ENCODE results near the gene RBMS3. TPM values are rescaled to one million over a fixed set of nuclear protein-coding genes. Genes with fewer than 3 reads are reported as not detected.

Gene RBMS3
- total RNA-seq, 1 experiment from 2014 or later, result 0.42 TPM

DNA sequence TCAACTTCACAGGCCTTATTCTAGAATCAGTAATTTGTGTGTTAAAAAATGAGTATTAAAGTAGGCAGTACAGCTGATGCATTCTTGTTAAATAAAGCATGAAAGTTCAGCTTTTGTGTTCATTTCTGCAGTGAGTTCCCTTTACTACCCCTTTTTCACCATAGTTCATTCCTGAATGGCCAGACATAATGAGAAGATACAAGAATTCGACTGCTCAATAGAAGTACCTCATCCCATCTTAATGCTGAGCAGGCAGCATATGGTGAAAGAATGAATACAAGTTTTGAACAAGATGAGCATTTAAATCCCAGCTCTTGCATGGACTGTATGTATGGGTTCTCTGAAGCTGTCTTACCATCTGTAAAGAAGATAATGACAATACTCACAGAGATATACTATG lies 677.9 kb downstream of the RBMS3 start:
- Histone ChIP-seq H3K27me3 (ENCODE audit: insufficient read depth, low read length) (peaks cover 18% of the 10 kb centered on the region), H3K9me2 (ENCODE audit: insufficient read depth) (no peaks in the 10 kb centered on the region), H3K36me3 (ENCODE audit: control insufficient read depth in 1 of 2, insufficient read depth in 2 of 2, low read length in 2 of 2) (no peaks in the 10 kb centered on the region), H3K4me2 (ENCODE audit: low read length) (no peak overlapping the region), H3K9me3 (ENCODE audit: control insufficient read depth in 1 of 2, insufficient read depth in 1 of 2, low read depth in 1 of 2, low read length in 2 of 2) (no peaks in the 10 kb centered on the region), H3K9ac (ENCODE audit: low read length) (no peak overlapping the region), H2AFZ (ENCODE audit: low read depth, low read length, poor library complexity, severe bottlenecking) (no peak overlapping the region), H3K79me2 (ENCODE audit: insufficient read depth, low read length) (no peaks in the 10 kb centered on the region), H4K20me1 (ENCODE audit: insufficient read depth) (no peaks in the 10 kb centered on the region), H3K27ac (ENCODE audit: low read depth, low read length) (no peak overlapping the region), H3K4me3 (replicated peaks in 1 of 2; ENCODE audit: low read depth in 1 of 2, low read length in 2 of 2) (no peak overlapping the region), H3K4me1 (ENCODE audit: control insufficient read depth in 1 of 2, insufficient read depth in 2 of 2, low read length in 2 of 2) (no peaks in the 10 kb centered on the region)
- no peak for ATAC-seq
- TF ChIP-seq CBX3 (IDR thresholded peaks at IDR 0.05; ENCODE audit: low read depth), result no peak
- TF ChIP-seq, protein P1, sequence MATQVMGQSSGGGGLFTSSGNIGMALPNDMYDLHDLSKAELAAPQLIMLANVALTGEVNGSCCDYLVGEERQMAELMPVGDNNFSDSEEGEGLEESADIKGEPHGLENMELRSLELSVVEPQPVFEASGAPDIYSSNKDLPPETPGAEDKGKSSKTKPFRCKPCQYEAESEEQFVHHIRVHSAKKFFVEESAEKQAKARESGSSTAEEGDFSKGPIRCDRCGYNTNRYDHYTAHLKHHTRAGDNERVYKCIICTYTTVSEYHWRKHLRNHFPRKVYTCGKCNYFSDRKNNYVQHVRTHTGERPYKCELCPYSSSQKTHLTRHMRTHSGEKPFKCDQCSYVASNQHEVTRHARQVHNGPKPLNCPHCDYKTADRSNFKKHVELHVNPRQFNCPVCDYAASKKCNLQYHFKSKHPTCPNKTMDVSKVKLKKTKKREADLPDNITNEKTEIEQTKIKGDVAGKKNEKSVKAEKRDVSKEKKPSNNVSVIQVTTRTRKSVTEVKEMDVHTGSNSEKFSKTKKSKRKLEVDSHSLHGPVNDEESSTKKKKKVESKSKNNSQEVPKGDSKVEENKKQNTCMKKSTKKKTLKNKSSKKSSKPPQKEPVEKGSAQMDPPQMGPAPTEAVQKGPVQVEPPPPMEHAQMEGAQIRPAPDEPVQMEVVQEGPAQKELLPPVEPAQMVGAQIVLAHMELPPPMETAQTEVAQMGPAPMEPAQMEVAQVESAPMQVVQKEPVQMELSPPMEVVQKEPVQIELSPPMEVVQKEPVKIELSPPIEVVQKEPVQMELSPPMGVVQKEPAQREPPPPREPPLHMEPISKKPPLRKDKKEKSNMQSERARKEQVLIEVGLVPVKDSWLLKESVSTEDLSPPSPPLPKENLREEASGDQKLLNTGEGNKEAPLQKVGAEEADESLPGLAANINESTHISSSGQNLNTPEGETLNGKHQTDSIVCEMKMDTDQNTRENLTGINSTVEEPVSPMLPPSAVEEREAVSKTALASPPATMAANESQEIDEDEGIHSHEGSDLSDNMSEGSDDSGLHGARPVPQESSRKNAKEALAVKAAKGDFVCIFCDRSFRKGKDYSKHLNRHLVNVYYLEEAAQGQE (IDR thresholded peaks at IDR 0.05; ENCODE audit: low read depth), result no peak
- no peak for TF ChIP-seq CEBPB (IDR thresholded peaks at IDR 0.05; ENCODE audit: low read depth)
- TF ChIP-seq, protein P2, sequence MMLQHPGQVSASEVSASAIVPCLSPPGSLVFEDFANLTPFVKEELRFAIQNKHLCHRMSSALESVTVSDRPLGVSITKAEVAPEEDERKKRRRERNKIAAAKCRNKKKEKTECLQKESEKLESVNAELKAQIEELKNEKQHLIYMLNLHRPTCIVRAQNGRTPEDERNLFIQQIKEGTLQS (IDR thresholded peaks at IDR 0.05), result no peak
- no peak for TF ChIP-seq TCF7L2 (IDR thresholded peaks at IDR 0.05; ENCODE audit: borderline replicate concordance, extremely low read depth, insufficient read depth, insufficient read length)
- no peak for TF ChIP-seq ELF1 (IDR thresholded peaks at IDR 0.05; ENCODE audit: borderline replicate concordance, low read depth)
- no peak for TF ChIP-seq JUND (IDR thresholded peaks at IDR 0.05)
- no peak for TF ChIP-seq POLR2AphosphoS5 (IDR thresholded peaks at IDR 0.05; ENCODE audit: low read depth, low read length)
- no peak for TF ChIP-seq SRF (IDR thresholded peaks at IDR 0.05; ENCODE audit: low read depth)
- no peak for TF ChIP-seq EZH2phosphoT487 (IDR thresholded peaks at IDR 0.05; ENCODE audit: borderline replicate concordance)
- TF ChIP-seq, protein P3, sequence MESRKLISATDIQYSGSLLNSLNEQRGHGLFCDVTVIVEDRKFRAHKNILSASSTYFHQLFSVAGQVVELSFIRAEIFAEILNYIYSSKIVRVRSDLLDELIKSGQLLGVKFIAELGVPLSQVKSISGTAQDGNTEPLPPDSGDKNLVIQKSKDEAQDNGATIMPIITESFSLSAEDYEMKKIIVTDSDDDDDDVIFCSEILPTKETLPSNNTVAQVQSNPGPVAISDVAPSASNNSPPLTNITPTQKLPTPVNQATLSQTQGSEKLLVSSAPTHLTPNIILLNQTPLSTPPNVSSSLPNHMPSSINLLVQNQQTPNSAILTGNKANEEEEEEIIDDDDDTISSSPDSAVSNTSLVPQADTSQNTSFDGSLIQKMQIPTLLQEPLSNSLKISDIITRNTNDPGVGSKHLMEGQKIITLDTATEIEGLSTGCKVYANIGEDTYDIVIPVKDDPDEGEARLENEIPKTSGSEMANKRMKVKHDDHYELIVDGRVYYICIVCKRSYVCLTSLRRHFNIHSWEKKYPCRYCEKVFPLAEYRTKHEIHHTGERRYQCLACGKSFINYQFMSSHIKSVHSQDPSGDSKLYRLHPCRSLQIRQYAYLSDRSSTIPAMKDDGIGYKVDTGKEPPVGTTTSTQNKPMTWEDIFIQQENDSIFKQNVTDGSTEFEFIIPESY (IDR thresholded peaks at IDR 0.05; ENCODE audit: extremely low read depth, insufficient replicate concordance, low read length), result no peak
- no peak for TF ChIP-seq POLR2A (IDR thresholded peaks at IDR 0.05; ENCODE audit: borderline replicate concordance, extremely low read depth, insufficient read depth, insufficient read length)
- TF ChIP-seq RAD21 (IDR thresholded peaks at IDR 0.05; ENCODE audit: low read depth), result no peak
- no peak for TF ChIP-seq EZH2 (IDR thresholded peaks at IDR 0.05)
- TF ChIP-seq, protein P4, sequence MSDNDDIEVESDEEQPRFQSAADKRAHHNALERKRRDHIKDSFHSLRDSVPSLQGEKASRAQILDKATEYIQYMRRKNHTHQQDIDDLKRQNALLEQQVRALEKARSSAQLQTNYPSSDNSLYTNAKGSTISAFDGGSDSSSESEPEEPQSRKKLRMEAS (IDR thresholded peaks at IDR 0.05), result no peak
- DNase-seq (ENCODE audit: low read depth, low spot score), result no peak
- ChIA-PET RAD21 (ENCODE audit: low non-redundant PET in 1 of 2, low total read pairs in 2 of 2, uncharacterized antibody in 2 of 2, unreplicated experiment in 2 of 2) (no interaction called here), POLR2A (no interaction called here), CTCF (no interaction called here)
- BruUV-seq (replicated peaks), result no TSS peak
- intact Hi-C loops (cut with micrococcal nuclease), result no loop called here

Data from HCT116 (cell line).